HT1080 (cell line): ENCODE results near the gene FOXC2. TPM values are rescaled to one million over a fixed set of nuclear protein-coding genes. Genes with fewer than 3 reads are reported as not detected.
A peak's percentile ranks its signal among the peaks of the same experiment; 100 is the strongest.

Experiments used
- DNase-seq: peaks from one replicate; pipeline ENCODE4 v3.0.0-alpha.2; 2015; ENCODE audit warnings: low read depth
- total RNA-seq: library from RNA; depleted of rRNA; stranded (reverse); fragments of >200 nt; shearing (Covaris generic); gene quantifications from 2 replicates; pipeline ENCODE4 v1.2.3, GENCODE V29; 2014

Gene FOXC2
- total RNA-seq, 1 experiment from 2014 or later: 1.5 TPM

- DNase-seq: no peak
These were observed 10.9 kb upstream of the FOXC2 start for GRCh38 chr16:86555704-86556075.

GRCh38 chr16:86556576-86556975, 10.1 kb upstream of the FOXC2 start:
- no peak for DNase-seq

GRCh38 chr16:86557587-86557986, 9.0 kb upstream of the FOXC2 start:
- DNase-seq: no peak

- DNase-seq: no peak
These were observed 8.1 kb upstream of the FOXC2 start for GRCh38 chr16:86558355-86559193.

GRCh38 chr16:86559802-86560305, 6.8 kb upstream of the FOXC2 start:
- DNase-seq: no peak

- no peak for DNase-seq
These were observed 4.3 kb upstream of the FOXC2 start for GRCh38 chr16:86562356-86562755.

- peak; percentile 81 for DNase-seq
These were observed 2.9 kb upstream of the FOXC2 start for GRCh38 chr16:86563469-86564345.

- no peak for DNase-seq
These were observed 1.4 kb upstream of the FOXC2 start for GRCh38 chr16:86565181-86565631.

GRCh38 chr16:86565644-86566511, 751 bp upstream of the FOXC2 start:
- DNase-seq: no peak

- peak; percentile 58 for DNase-seq
These were observed 504 bp downstream of the FOXC2 start for GRCh38 chr16:86566966-86567700.

- peak; percentile 51 for DNase-seq
These were observed 1.3 kb downstream of the FOXC2 start for GRCh38 chr16:86567701-86568581.

GRCh38 chr16:86568677-86569623, 2.3 kb downstream of the FOXC2 start:
- DNase-seq: no peak

- no peak for DNase-seq
These were observed 3.2 kb downstream of the FOXC2 start for GRCh38 chr16:86569701-86570447.

- DNase-seq: peak; percentile 23
These were observed 4.2 kb downstream of the FOXC2 start for GRCh38 chr16:86570558-86571529.

GRCh38 chr16:86571530-86571915, 4.9 kb downstream of the FOXC2 start:
- DNase-seq: no peak

GRCh38 chr16:86572041-86572521, 5.5 kb downstream of the FOXC2 start:
- DNase-seq: no peak
